Activated T-helper 9 cell treated with anti-CD3 and anti-CD28 coated beads, Interleukin-2, amount 50 U/mL, for 16 hours (primary cell): ENCODE results near the gene CTTNBP2.

Source experiments
- DNase-seq: peaks from one replicate; pipeline ENCODE4 v3.0.0-alpha.2; 2020; ENCODE audit warnings: low read depth

CTTNBP2 gene

GRCh38 chr7:117790251-117790650 lies 83.0 kb downstream of the CTTNBP2 start:
- no peak for DNase-seq

- DNase-seq = no peak
These were observed 87.8 kb downstream of the CTTNBP2 start for GRCh38 chr7:117785431-117785830.

GRCh38 chr7:117784315-117784714 lies 88.9 kb downstream of the CTTNBP2 start:
- no peak for DNase-seq

- DNase-seq = no peak
These were observed 90.5 kb downstream of the CTTNBP2 start for GRCh38 chr7:117782761-117783160.

GRCh38 chr7:117781707-117782106 lies 91.5 kb downstream of the CTTNBP2 start:
- DNase-seq = no peak

- no peak for DNase-seq
These were observed 92.4 kb downstream of the CTTNBP2 start for GRCh38 chr7:117780832-117781231.

- no peak for DNase-seq
These were observed 95.7 kb downstream of the CTTNBP2 start for GRCh38 chr7:117777335-117778142.

GRCh38 chr7:117776224-117776623 lies 97.0 kb downstream of the CTTNBP2 start:
- no peak for DNase-seq

GRCh38 chr7:117775801-117776200 lies 97.4 kb downstream of the CTTNBP2 start:
- DNase-seq = no peak

- DNase-seq = no peak
These were observed 98.3 kb downstream of the CTTNBP2 start for GRCh38 chr7:117774943-117775342.

- no peak for DNase-seq
These were observed 100.8 kb downstream of the CTTNBP2 start for GRCh38 chr7:117772421-117772820.

- no peak for DNase-seq
These were observed 101.5 kb downstream of the CTTNBP2 start for GRCh38 chr7:117771756-117772155.

- no peak for DNase-seq
These were observed 104.2 kb downstream of the CTTNBP2 start for GRCh38 chr7:117769085-117769484.

GRCh38 chr7:117767951-117768350 lies 105.3 kb downstream of the CTTNBP2 start:
- no peak for DNase-seq

- DNase-seq = no peak
These were observed 106.3 kb downstream of the CTTNBP2 start for GRCh38 chr7:117766913-117767312.

GRCh38 chr7:117764031-117764430 lies 109.2 kb downstream of the CTTNBP2 start:
- no peak for DNase-seq

- no peak for DNase-seq
These were observed 111.2 kb downstream of the CTTNBP2 start for GRCh38 chr7:117762055-117762454.

- DNase-seq = no peak
These were observed 113.1 kb downstream of the CTTNBP2 start for GRCh38 chr7:117759950-117760640.

GRCh38 chr7:117757440-117757839 lies 115.8 kb downstream of the CTTNBP2 start:
- DNase-seq = no peak

- no peak for DNase-seq
These were observed 116.6 kb downstream of the CTTNBP2 start for GRCh38 chr7:117756586-117757085.

GRCh38 chr7:117755136-117755535 lies 118.1 kb downstream of the CTTNBP2 start:
- no peak for DNase-seq

- no peak for DNase-seq
These were observed 121.5 kb downstream of the CTTNBP2 start for GRCh38 chr7:117751775-117752174.
